K562 (cell line): ENCODE data around the gene RAB6A. TPM values are rescaled to one million over a fixed set of nuclear protein-coding genes. Genes with fewer than 3 reads are reported as not detected.

Source experiments
- ATAC-seq: fragments of 200-7000 bp; cut with Tn5 transposase; 3 replicates; pipeline ENCODE4 v1.9.1; 2020; ENCODE audit warnings: moderate library complexity
- BruUV-seq: library from RNA; stranded (reverse); fragments of 400-500 nt; replicated peaks from 2 replicates; lab custom pipeline; 2021; lab: Mats Ljungman, UMichigan
- CTCF ChIA-PET: fragments of 300-600 bp; formaldehyde crosslinking; extraction: SDS; loops from one replicate; lab custom pipeline; 2021; ENCODE audit warnings: low intra/inter-chr PET ratio; lab: Yijun Ruan, JAX
- POLR2A ChIA-PET: fragments of 300-600, 350-650 bp; sonication (Branson Sonifier 250); formaldehyde crosslinking; extraction: SDS; loops from one replicate; lab custom pipeline; 2021; ENCODE audit warnings: antibody characterized with exemption, inconsistent platforms; lab: Yijun Ruan, JAX
- DNase-seq, 4 experiments: peaks; one replicate each; pipeline versions ENCODE4 v3.0.0 to v3.0.0-alpha.2; 2011 to 2018; ENCODE audit warnings: low spot score in 3 of 4, mixed read lengths in 3 of 4; ENCODE audit errors: extremely low read depth in 1 of 4
- FAIRE-seq: peaks from 2 replicates; lab custom pipeline; 2011; peaks lifted over from hg19 to GRCh38; lab: Jason Lieb, UNC
- H2AFZ ChIP-seq: 2 replicates; pipeline ENCODE4 v1.6.0; 2011; ENCODE audit warnings: low read depth, low read length, control low read depth, inconsistent platforms
- H3K27ac ChIP-seq: fragments of 200-600 bp; 3 replicates; pipeline ENCODE4 v1.8.0; 2011; ENCODE audit warnings: low read depth, mild to moderate bottlenecking, control low read depth, inconsistent platforms, low read length, moderate library complexity, mixed read lengths; ENCODE audit errors: extremely low read depth
- H3K27me3 ChIP-seq, 2 experiments: fragments of 300-600 bp in 1 of 2; 2 replicates in 1 of 2; 3 replicates in 1 of 2; pipeline versions ENCODE4 v1.6.0 to v1.8.0; 2011; ENCODE audit warnings: inconsistent platforms in 2 of 2, low read length in 2 of 2, mild to moderate bottlenecking in 1 of 2, mixed read lengths in 1 of 2, moderate library complexity in 1 of 2; ENCODE audit not compliant: control insufficient read depth in 2 of 2, insufficient read depth in 2 of 2
- H3K36me3 ChIP-seq: fragments of 300-600 bp; 3 replicates; pipeline ENCODE4 v1.8.0; 2011; ENCODE audit warnings: mild to moderate bottlenecking, low read length, inconsistent platforms; ENCODE audit not compliant: control insufficient read depth, insufficient read depth
- H3K4me1 ChIP-seq, 2 experiments: fragments of 200-600 bp in 1 of 2; replicated peaks in 1 of 2; 2 replicates in 1 of 2; 3 replicates in 1 of 2; pipeline versions ENCODE4 v1.5.1 to v1.8.0; 2011; ENCODE audit warnings: inconsistent platforms in 2 of 2, low read length in 2 of 2, mild to moderate bottlenecking in 1 of 2, mixed read lengths in 1 of 2, moderate library complexity in 1 of 2; ENCODE audit not compliant: control insufficient read depth in 2 of 2, insufficient read depth in 2 of 2
- H3K4me2 ChIP-seq: 2 replicates; pipeline ENCODE4 v1.6.1; 2011; ENCODE audit warnings: low read length, control low read depth, inconsistent platforms, mixed read lengths; ENCODE audit not compliant: insufficient read depth
- H3K4me3 ChIP-seq: fragments of 200-600 bp; sonication (generic), shearing (Covaris generic); 2 replicates; pipeline ENCODE4 v1.5.1; 2016; ENCODE audit warnings: control low read depth, inconsistent platforms
- H3K79me2 ChIP-seq: fragments of 200-600 bp; 3 replicates; pipeline ENCODE4 v1.8.0; 2011; ENCODE audit warnings: low read length, inconsistent platforms; ENCODE audit not compliant: control insufficient read depth, insufficient read depth
- H3K9ac ChIP-seq, 2 experiments: 2 replicates each; pipeline versions ENCODE4 v1.6.0 to v1.6.1; 2011; ENCODE audit warnings: low read depth in 2 of 2, low read length in 2 of 2, control low read depth in 1 of 2, inconsistent platforms in 1 of 2, mild to moderate bottlenecking in 1 of 2, mixed read lengths in 1 of 2; ENCODE audit not compliant: insufficient read depth in 1 of 2
- H3K9me1 ChIP-seq: one replicate; pipeline ENCODE4 v1.6.0; 2011; ENCODE audit warnings: inconsistent platforms, mild to moderate bottlenecking, low read length, moderate library complexity; ENCODE audit not compliant: control insufficient read depth, insufficient read depth
- H3K9me3 ChIP-seq: replicated peaks from 2 replicates; pipeline ENCODE4 v1.5.1; 2011; ENCODE audit warnings: low read depth, low read length, inconsistent platforms; ENCODE audit not compliant: control insufficient read depth, insufficient read depth
- H4K20me1 ChIP-seq: replicated peaks from 2 replicates; pipeline ENCODE4 v1.6.1; 2011; ENCODE audit warnings: low read length, inconsistent platforms, mixed read lengths; ENCODE audit not compliant: control insufficient read depth, insufficient read depth
- BHLHE40 ChIP-seq: IDR thresholded peaks from 2 replicates; pipeline ENCODE4 v1.6.1; 2011; ENCODE audit warnings: low read length, improper control_type of control experiment
- COPS2 ChIP-seq: fragments of 450-650 bp; conservative IDR thresholded peaks from 2 replicates; pipeline ENCODE4 v1.6.1; 2016; ENCODE audit warnings: mild to moderate bottlenecking, moderate library complexity
- HLTF ChIP-seq: fragments of 450-650 bp; IDR thresholded peaks from 2 replicates; pipeline ENCODE4 v1.6.1; 2016
- HNRNPH1 ChIP-seq: fragments of 200-400 bp; formaldehyde crosslinking; optimal IDR thresholded peaks from 2 replicates; pipeline ENCODE3; 2017; ENCODE audit warnings: low read depth, mild to moderate bottlenecking, low read length, moderate library complexity
- KAT8 ChIP-seq: fragments of 450-650 bp; IDR thresholded peaks from 2 replicates; pipeline ENCODE4 v1.6.1; 2016; ENCODE audit warnings: low read depth, mild to moderate bottlenecking
- MYC ChIP-seq, 2 experiments: fragments of 250-450 bp in 1 of 2; sonication (Bioruptor Pico) in 1 of 2; IDR thresholded peaks; 2 replicates each; pipeline versions ENCODE4 v1.5.1 to v1.6.1; 2012 to 2021; ENCODE audit warnings: low read depth in 2 of 2, borderline replicate concordance in 1 of 2, improper control_type of control experiment in 1 of 2, low read length in 1 of 2, mild to moderate bottlenecking in 1 of 2, moderate library complexity in 1 of 2
- PML ChIP-seq: IDR thresholded peaks from 2 replicates; pipeline ENCODE4 v1.6.1; 2012; ENCODE audit warnings: low read length, inconsistent platforms
- POU5F1 ChIP-seq: fragments of 150-350 bp; IDR thresholded peaks from 2 replicates; pipeline ENCODE4 v1.6.1; 2014; ENCODE audit warnings: borderline replicate concordance, low read length, low read depth, mild to moderate bottlenecking; ENCODE audit not compliant: partially characterized antibody
- PURB ChIP-seq: sonication (generic); formaldehyde crosslinking; IDR thresholded peaks from 2 replicates; pipeline ENCODE4 v1.9.0; 2021; ENCODE audit warnings: low read depth, mild to moderate bottlenecking, missing genetic modification reagents
- TGIF2 ChIP-seq: sonication (generic); formaldehyde crosslinking; IDR thresholded peaks from 2 replicates; pipeline ENCODE4 v1.8.1; 2022; ENCODE audit warnings: mild to moderate bottlenecking, missing genetic modification reagents, moderate library complexity
- ZNF140 ChIP-seq: fragments of 250-450 bp; sonication (Bioruptor Pico); IDR thresholded peaks from 2 replicates; pipeline ENCODE4 v1.8.0; 2021; ENCODE audit warnings: moderate library complexity, mild to moderate bottlenecking, inconsistent platforms
- ZNF354B ChIP-seq: fragments of 250-450 bp; sonication (Bioruptor Pico); IDR thresholded peaks from 2 replicates; pipeline ENCODE4 v1.4.0; 2020
- ZNF445 ChIP-seq: fragments of 250-450 bp; sonication (Bioruptor Pico); IDR thresholded peaks from 2 replicates; pipeline ENCODE4 v1.4.0; 2020; ENCODE audit warnings: low read depth, mild to moderate bottlenecking, moderate library complexity
- ZNF586 ChIP-seq: fragments of 450-650 bp; formaldehyde crosslinking; conservative IDR thresholded peaks from 2 replicates; pipeline ENCODE4 v1.4.0; 2020; ENCODE audit warnings: mild to moderate bottlenecking, moderate library complexity
- ZNF717 ChIP-seq: fragments of 250-450 bp; sonication (Bioruptor Pico); IDR thresholded peaks from 2 replicates; pipeline ENCODE4 v1.5.0; 2021
- ZNF76 ChIP-seq: fragments of 250-450 bp; sonication (Bioruptor Pico); IDR thresholded peaks from 2 replicates; pipeline ENCODE4 v1.4.0; 2020; ENCODE audit warnings: mild to moderate bottlenecking, moderate library complexity, borderline replicate concordance
- WGBS: fragments of 100-300 bp; shearing (Covaris generic); methylation state at CpG from one replicate; pipeline ENCODE4 v1.1.6; 2016; ENCODE audit warnings: low coverage, mixed read lengths; ENCODE audit not compliant: insufficient coverage; ENCODE audit errors: missing lambda C conversion rate; 5-methylcytosine and 5-hydroxymethylcytosine counted together
- in situ Hi-C: fragments of 300-500 bp; cut with MboI; formaldehyde crosslinking; loops from 4 replicates; pipeline ENCODE4 v1.15.0; 2018; ENCODE audit warnings: inconsistent platforms, mixed read lengths
- intact Hi-C: fragments of 100-400 bp; cut with micrococcal nuclease; formaldehyde crosslinking; loops from 2 replicates; pipeline ENCODE4 v1.14.2; 2022
- polyA plus RNA-seq, 8 experiments: library from polyadenylated mRNA; depleted of rRNA in 4 of 8; stranded (reverse) in 5 of 8; unstranded in 3 of 8; fragments of >200 nt; fragmentation: Nextera tagmentation in 2 of 8; fragmentation: Illumina TruSeq in 1 of 8; extraction: Ambion mirVana in 2 of 8; extraction: Trizol in 1 of 8; gene quantifications; 2 replicates each; pipeline versions ENCODE4 v1.2.1 to v1.2.3, GENCODE V29; 2011 to 2014; ENCODE audit warnings: inconsistent platforms in 1 of 8, missing spikeins in 1 of 8
- total RNA-seq, 7 experiments: library from RNA; depleted of rRNA in 6 of 7; stranded (reverse); fragments of >200 nt in 6 of 7; fragmentation: Illumina TruSeq in 2 of 7; extraction: Trizol in 2 of 7; gene quantifications; 2 replicates each; pipeline versions ENCODE4 v1.2.1 to v1.2.3, GENCODE V29; 2011 to 2021; ENCODE audit warnings: low replicate concordance in 1 of 7
- TF ChIP-seq, protein P1 (sequence below): fragments of 250-450 bp; sonication (Bioruptor Pico); IDR thresholded peaks from 2 replicates; pipeline ENCODE4 v1.8.0; 2021; ENCODE audit warnings: borderline replicate concordance, mild to moderate bottlenecking, moderate library complexity; ENCODE audit not compliant: poor library complexity, severe bottlenecking
- TF ChIP-seq, protein P2 (sequence below): fragments of 450-650 bp; IDR thresholded peaks from 2 replicates; pipeline ENCODE4 v1.7.1; 2018; ENCODE audit warnings: mild to moderate bottlenecking, low read depth; ENCODE audit not compliant: partially characterized antibody
- TF ChIP-seq, protein P3 (sequence below): fragments of 250-450 bp; sonication (Bioruptor Pico); IDR thresholded peaks from 2 replicates; pipeline ENCODE4 v1.8.0; 2021; ENCODE audit warnings: moderate library complexity, mild to moderate bottlenecking, inconsistent platforms

The RAB6A gene
- total and polyA plus RNA-seq, 9 of the 15 experiments (the other 6 are each of a cell fraction or from before 2014, with no cell fraction given), result 14.0 to 95.3 (median 45.4) TPM

DNA sequence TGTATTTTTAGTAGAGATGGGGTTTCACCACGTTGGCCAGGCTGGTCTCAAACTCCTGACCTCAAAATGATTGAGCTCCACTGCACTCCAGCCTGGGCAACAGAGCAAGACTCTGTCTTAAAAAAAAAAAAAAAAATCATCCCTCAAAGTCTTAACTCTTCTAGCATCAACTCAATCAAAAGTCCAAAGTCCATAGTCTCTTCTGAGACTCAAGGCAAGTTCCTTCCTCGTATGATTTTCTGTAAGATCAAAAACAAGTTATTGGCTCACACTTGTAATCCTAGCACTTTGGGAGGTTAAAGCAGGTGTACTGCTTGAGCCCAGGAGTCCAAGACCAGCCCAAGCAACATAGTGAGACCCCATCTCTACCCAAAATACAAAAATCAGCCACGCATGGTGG lies 90.1 kb downstream of the RAB6A start:
- ATAC-seq, result no peak
- no peaks in the 10 kb centered on the region for H3K4me1 ChIP-seq
- CTCF ChIA-PET, result no interaction called here

More for the DNA sequence above, 90.1 kb downstream of the RAB6A start:
- Histone ChIP-seq H3K9ac (no peak overlapping the region), H2AFZ (no peak overlapping the region), H3K36me3 (no peaks in the 10 kb centered on the region), H3K27ac (no peak overlapping the region), H3K9me1 (no peaks in the 10 kb centered on the region), H3K4me3 (no peak overlapping the region), H4K20me1 (no peaks in the 10 kb centered on the region), H3K79me2 (no peaks in the 10 kb centered on the region), H3K27me3 (no peaks in the 10 kb centered on the region), H3K9me3 (no peaks in the 10 kb centered on the region), H3K4me2 (no peak overlapping the region)
- FAIRE-seq (no peak), DNase-seq (no peak)
- no peak for TF ChIP-seq HLTF
- TF ChIP-seq, protein P1, sequence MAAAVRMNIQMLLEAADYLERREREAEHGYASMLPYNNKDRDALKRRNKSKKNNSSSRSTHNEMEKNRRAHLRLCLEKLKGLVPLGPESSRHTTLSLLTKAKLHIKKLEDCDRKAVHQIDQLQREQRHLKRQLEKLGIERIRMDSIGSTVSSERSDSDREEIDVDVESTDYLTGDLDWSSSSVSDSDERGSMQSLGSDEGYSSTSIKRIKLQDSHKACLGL (CRISPR knock-in tag), result no peak
- no peak for TF ChIP-seq ZNF76 (CRISPR knock-in tag)
- no peak for TF ChIP-seq BHLHE40
- TF ChIP-seq ZNF717, result no peak
- no peak for TF ChIP-seq POU5F1
- TF ChIP-seq KAT8, result no peak
- TF ChIP-seq, protein P2, sequence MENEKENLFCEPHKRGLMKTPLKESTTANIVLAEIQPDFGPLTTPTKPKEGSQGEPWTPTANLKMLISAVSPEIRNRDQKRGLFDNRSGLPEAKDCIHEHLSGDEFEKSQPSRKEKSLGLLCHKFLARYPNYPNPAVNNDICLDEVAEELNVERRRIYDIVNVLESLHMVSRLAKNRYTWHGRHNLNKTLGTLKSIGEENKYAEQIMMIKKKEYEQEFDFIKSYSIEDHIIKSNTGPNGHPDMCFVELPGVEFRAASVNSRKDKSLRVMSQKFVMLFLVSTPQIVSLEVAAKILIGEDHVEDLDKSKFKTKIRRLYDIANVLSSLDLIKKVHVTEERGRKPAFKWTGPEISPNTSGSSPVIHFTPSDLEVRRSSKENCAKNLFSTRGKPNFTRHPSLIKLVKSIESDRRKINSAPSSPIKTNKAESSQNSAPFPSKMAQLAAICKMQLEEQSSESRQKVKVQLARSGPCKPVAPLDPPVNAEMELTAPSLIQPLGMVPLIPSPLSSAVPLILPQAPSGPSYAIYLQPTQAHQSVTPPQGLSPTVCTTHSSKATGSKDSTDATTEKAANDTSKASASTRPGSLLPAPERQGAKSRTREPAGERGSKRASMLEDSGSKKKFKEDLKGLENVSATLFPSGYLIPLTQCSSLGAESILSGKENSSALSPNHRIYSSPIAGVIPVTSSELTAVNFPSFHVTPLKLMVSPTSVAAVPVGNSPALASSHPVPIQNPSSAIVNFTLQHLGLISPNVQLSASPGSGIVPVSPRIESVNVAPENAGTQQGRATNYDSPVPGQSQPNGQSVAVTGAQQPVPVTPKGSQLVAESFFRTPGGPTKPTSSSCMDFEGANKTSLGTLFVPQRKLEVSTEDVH, result no peak
- no peak for TF ChIP-seq ZNF445
- no peak for TF ChIP-seq HNRNPH1
- TF ChIP-seq ZNF354B (CRISPR knock-in tag), result no peak
- no peak for TF ChIP-seq COPS2
- TF ChIP-seq PURB (CRISPR knock-in tag), result no peak
- TF ChIP-seq, protein P3, sequence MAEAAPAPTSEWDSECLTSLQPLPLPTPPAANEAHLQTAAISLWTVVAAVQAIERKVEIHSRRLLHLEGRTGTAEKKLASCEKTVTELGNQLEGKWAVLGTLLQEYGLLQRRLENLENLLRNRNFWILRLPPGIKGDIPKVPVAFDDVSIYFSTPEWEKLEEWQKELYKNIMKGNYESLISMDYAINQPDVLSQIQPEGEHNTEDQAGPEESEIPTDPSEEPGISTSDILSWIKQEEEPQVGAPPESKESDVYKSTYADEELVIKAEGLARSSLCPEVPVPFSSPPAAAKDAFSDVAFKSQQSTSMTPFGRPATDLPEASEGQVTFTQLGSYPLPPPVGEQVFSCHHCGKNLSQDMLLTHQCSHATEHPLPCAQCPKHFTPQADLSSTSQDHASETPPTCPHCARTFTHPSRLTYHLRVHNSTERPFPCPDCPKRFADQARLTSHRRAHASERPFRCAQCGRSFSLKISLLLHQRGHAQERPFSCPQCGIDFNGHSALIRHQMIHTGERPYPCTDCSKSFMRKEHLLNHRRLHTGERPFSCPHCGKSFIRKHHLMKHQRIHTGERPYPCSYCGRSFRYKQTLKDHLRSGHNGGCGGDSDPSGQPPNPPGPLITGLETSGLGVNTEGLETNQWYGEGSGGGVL (CRISPR knock-in tag), result no peak
- no peak for TF ChIP-seq ZNF140 (CRISPR knock-in tag)
- no peak for TF ChIP-seq MYC (IDR thresholded peaks at IDR 0.05; ENCODE audit: low read depth, low read length)
- no peak for TF ChIP-seq MYC (CRISPR knock-in tag; IDR thresholded peaks at IDR 0.05; ENCODE audit: borderline replicate concordance, low read depth)
- no peak for TF ChIP-seq ZNF586 (CRISPR knock-in tag)
- TF ChIP-seq TGIF2 (CRISPR knock-in tag), result no peak
- no peak for TF ChIP-seq PML
- WGBS, result 34% methylated on average over 3 of the region's 3 CpGs
- POLR2A ChIA-PET, result interaction anchor here (0.6 to 1.3 kb wide), 4 partner anchors 9 to 272 kb away, joined by 3 to 5 read pairs (median 3); no protein-coding TSS in a partner anchor
- in situ Hi-C loops, result no loop called here
- BruUV-seq, result no TSS peak
- intact Hi-C loops, result no loop called here
